LNCaP clone FGC (cell line): ENCODE measurements around the gene CEP44.
"Not testable (repeated sequence)": the region's sequence is repeated elsewhere in the genome, so short reads cannot be mapped to it uniquely, and the experiment has no call there.

Experiments
- DNase-seq: peaks from one replicate; pipeline ENCODE4 v3.0.0-alpha.2; 2011; ENCODE audit warnings: low read depth
- H3K4me3 ChIP-seq: 2 replicates; pipeline ENCODE4 v1.5.1; 2011; ENCODE audit warnings: mild to moderate bottlenecking, low read depth, low read length, control low read depth
- TF ChIP-seq, protein P1 (sequence below): IDR thresholded peaks from 2 replicates; pipeline ENCODE4 v1.5.1; 2012; ENCODE audit warnings: mild to moderate bottlenecking; ENCODE audit not compliant: control insufficient read depth, insufficient read depth; ENCODE audit errors: extremely low read depth

The CEP44 gene

DNA sequence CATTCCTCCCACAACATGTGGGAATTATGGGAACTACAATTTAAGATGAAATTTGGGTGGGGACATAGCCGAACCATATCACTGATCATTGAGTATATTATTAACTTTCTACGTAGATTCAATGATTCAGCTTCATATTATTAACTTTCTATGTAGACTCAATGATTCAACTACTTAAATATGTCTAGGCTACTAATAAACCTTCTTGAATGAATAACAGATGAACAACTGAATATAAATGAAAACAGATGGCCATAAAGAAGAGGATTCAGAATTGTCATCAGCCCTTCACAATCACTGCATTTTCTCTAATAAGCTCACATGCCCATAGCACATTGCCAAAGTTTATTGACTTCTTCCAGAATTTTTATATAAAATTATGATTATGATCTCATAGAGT is 57.0 kb downstream of the CEP44 start:
- no peak for DNase-seq
- TF ChIP-seq, protein P1, sequence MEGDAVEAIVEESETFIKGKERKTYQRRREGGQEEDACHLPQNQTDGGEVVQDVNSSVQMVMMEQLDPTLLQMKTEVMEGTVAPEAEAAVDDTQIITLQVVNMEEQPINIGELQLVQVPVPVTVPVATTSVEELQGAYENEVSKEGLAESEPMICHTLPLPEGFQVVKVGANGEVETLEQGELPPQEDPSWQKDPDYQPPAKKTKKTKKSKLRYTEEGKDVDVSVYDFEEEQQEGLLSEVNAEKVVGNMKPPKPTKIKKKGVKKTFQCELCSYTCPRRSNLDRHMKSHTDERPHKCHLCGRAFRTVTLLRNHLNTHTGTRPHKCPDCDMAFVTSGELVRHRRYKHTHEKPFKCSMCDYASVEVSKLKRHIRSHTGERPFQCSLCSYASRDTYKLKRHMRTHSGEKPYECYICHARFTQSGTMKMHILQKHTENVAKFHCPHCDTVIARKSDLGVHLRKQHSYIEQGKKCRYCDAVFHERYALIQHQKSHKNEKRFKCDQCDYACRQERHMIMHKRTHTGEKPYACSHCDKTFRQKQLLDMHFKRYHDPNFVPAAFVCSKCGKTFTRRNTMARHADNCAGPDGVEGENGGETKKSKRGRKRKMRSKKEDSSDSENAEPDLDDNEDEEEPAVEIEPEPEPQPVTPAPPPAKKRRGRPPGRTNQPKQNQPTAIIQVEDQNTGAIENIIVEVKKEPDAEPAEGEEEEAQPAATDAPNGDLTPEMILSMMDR, result no peak
- H3K4me3 ChIP-seq, result no peak overlapping the region

DNA sequence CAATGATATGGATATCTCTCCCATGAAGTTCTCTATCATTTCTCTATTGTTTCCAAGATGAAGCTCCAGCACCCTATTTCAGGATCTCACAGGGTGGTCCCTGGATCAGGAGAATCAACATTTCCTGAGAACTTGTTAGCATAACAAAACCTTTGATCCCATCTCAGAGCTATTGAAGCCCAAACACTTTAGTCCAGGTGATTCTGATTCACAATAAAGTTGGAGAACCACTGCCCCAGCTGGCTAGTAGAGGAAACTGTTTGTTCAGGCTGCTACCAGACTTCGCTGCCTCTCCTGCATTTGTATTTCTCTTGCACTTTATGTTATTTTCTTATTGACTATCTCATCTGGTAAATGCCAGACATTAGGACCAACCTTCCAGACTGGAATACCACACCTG is 65.4 kb downstream of the CEP44 start:
- H3K4me3 ChIP-seq, result no peak overlapping the region
- TF ChIP-seq, protein P1, result no peak
- no peak for DNase-seq

DNA sequence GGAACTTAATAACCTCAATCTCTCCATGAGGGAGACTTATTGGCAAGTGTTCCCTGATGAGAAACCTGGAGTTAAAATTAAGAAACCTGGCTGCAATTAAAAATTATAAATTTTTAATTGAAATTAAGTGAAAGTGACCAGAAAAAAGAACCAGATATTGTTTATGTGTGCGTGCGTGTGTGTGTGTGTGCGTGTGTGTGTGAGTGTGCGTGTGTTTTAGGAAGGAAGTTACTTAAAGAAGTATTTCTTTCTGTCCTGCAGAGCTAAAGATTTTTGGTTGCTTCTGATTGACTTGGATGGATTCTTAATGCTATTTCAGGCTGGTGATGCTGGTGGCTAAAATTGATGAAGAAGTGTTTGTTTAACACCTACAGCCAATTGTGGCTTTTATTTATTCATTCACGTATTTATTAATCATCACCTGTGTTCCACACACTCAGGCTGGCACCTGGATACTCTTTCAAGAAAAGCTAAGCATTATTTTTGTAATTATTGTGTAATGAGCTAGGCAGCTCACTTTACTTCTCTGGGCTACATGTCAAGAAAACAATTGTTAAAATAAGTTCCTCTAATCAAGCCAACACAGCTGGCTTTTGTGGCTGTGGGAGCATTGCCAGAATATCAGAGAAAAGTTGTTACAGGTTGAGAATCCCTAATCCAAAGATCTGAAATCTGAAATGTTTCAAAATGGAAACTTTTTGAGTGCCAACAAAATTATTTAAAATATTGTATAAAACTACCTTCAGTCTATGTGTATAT is 68.5 kb downstream of the CEP44 start:
- peak; percentile 65 for DNase-seq
- H3K4me3 ChIP-seq, result no peak overlapping the region
- TF ChIP-seq, protein P1, result no peak

DNA sequence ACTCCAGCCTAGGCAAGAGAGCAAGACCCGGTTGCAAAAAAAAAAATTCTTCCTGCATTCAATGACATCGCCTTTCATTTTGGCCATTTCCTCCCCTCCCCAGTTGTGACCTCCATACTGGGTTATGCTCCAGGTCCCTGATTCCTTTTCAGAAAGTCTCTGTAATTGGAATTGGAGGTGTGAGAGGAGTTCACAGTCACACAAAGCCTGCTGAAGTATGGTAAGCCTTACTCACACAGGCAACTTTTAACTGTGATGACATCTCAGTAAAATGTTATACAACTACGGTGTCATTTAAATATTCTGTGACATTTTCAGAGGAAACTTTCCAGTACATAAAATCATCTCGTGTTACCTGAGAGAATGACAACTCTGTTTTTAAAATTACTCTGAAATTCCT is 73.6 kb downstream of the CEP44 start:
- no peak overlapping the region for H3K4me3 ChIP-seq
- TF ChIP-seq, protein P1, result no peak
- DNase-seq, result no peak

DNA sequence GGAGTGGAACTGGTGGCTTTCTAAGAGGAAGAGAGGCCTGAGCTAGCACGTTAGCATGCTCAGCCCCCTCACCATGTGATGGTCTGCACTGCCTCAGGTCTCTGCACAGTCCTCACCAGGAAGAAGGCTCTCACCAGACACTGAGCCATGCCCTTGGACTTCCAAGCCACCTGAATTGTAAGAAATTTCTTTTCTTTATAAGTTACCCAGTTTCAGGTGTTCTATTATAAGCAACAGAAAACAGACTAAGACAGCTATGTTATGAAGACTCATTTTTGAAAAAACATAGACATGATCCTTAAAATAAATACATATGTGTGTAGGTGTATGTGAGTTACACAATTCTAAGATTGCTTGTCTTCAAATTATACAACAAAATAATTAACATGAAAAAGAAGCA is 74.7 kb downstream of the CEP44 start:
- no peak for DNase-seq
- H3K4me3 ChIP-seq, result no peak overlapping the region
- TF ChIP-seq, protein P1, result no peak

DNA sequence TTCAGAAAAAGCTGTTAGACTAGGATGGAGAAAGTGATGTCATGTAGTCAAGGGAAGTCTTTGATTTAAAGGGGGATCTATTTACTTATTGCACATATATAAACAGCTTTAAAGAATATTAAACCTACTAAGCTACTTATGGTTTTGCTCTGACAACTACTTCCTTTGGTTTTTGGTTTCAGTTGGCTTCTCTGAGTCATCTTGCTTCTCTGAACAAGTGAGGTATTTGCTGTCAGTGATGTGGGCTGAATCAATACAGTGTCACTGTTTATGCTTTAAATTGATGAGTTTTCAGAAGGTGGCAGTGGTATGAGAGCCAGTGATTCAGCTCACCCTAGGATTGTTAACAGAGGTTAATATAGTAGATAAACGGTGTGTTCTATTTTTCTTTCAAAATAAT is 75.1 kb downstream of the CEP44 start:
- TF ChIP-seq, protein P1, result no peak
- DNase-seq, result no peak
- H3K4me3 ChIP-seq, result no peak overlapping the region

DNA sequence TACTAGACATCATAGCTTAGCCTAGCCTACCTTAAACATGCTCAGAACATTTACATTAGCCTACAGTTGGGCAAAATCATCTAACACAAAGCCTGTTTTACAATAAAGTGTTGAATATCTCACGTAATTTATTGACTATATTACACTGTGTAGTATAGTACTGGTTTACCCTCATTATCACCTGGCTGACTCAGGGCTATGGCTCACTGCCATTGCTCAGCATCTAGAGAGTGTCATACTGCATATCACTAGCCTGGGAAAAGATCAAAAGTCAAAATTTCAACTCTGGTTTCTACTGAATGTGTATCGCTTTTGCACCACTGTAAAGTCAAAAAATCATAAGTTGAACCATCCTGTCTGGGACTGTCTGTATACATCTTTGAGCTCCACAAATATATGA is 78.6 kb downstream of the CEP44 start:
- TF ChIP-seq, protein P1, result no peak
- H3K4me3 ChIP-seq, result no peak overlapping the region
- DNase-seq, result no peak

DNA sequence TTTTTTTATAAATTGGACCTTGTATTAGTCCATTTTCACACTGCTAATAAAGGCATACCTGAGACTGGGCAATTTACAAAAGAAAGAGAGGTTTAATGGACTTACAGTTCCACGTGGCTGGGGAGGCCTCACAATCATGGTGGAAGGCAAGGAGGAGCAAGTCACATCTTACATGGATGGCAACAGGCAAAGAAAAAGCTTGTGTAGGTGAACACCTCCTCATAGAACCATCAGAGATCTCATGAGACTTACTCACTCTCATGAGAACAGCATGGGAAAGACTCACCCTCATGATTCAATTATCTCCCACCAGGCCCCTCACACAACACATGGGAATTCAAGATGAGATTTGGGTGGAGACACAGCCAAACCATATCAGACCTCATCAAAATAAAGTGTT is 80.1 kb downstream of the CEP44 start:
- not testable (repeated sequence) for H3K4me3 ChIP-seq

More for the DNA sequence above, 80.1 kb downstream of the CEP44 start:
- DNase-seq, result not testable (repeated sequence)
